Measurements from ENCODE around the gene MCF2L. TPM values are rescaled to one million over a fixed set of nuclear protein-coding genes. Genes with fewer than 3 reads are reported as not detected.

MCF2L gene
- total RNA-seq, 1 experiment from 2014 or later = 9.5 TPM

DNA sequence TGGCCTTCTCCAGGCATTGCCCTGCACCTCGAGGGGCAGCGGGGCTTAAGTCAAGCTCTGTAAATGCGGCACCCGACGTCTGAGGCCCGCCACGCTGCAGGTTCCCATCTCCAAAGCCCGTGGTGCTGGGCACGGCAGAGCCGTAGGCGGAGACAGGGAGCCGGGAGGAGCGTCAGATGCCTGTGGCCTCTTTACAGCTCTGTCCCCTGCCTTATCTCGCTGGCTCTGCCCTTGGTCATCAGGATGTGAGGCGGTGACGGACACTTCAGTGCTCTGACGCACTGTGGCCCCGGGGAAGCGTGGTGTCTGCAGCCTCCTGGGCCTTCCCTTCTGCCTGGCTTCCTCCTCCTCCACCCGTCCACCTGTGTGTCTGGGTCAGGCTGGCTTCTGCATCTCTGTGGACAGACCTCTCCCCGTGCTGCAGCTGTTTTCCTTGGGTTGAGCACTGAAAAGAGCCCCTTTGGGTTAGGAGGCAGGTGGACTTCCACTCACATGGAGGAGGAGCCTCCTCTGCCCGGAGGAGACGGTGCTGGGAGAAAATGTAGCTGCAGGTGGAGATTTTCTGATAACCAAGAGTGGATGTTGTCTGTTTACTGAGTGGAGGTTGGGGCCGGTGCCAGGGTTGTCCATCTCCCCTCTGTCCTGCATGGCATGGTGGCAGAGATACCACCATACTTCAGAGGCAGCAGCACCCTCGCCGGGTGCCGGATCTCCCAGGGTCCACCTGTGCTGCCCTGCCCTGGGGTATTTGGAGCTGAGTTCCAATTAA, 14.6 kb downstream of the MCF2L start:
- Histone ChIP-seq H3K27ac (ENCODE audit: low read depth, low read length, poor library complexity, severe bottlenecking) (no peak overlapping the region), H3K27me3 (replicated peaks; ENCODE audit: insufficient read depth, low read depth, low read length, poor library complexity) (peaks cover 31% of the 10 kb centered on the region), H3K36me3 (ENCODE audit: insufficient read depth, low read length, poor library complexity, severe bottlenecking) (no peaks in the 10 kb centered on the region), H3K4me1 (ENCODE audit: insufficient read depth, low read length, poor library complexity, severe bottlenecking) (no peaks in the 10 kb centered on the region), H3K4me3 (ENCODE audit: low read depth, low read length, poor library complexity, severe bottlenecking) (no peak overlapping the region), H3K9me3 (ENCODE audit: low read depth, low read length, poor library complexity, severe bottlenecking) (no peaks in the 10 kb centered on the region)
- BruUV-seq (replicated peaks) = no TSS peak
- intact Hi-C loops (cut with micrococcal nuclease; ENCODE audit: unreplicated experiment) = no loop called here
- ChIA-PET CTCF (no interaction called here), POLR2A (ENCODE audit: low non-redundant PET) (no interaction called here)
- DNase-seq (ENCODE audit: low spot score) = no peak
- no peak for TF ChIP-seq EZH2 (IDR thresholded peaks at IDR 0.05; ENCODE audit: borderline replicate concordance, low read depth, low read length, poor library complexity, severe bottlenecking)
- TF ChIP-seq, protein P1, sequence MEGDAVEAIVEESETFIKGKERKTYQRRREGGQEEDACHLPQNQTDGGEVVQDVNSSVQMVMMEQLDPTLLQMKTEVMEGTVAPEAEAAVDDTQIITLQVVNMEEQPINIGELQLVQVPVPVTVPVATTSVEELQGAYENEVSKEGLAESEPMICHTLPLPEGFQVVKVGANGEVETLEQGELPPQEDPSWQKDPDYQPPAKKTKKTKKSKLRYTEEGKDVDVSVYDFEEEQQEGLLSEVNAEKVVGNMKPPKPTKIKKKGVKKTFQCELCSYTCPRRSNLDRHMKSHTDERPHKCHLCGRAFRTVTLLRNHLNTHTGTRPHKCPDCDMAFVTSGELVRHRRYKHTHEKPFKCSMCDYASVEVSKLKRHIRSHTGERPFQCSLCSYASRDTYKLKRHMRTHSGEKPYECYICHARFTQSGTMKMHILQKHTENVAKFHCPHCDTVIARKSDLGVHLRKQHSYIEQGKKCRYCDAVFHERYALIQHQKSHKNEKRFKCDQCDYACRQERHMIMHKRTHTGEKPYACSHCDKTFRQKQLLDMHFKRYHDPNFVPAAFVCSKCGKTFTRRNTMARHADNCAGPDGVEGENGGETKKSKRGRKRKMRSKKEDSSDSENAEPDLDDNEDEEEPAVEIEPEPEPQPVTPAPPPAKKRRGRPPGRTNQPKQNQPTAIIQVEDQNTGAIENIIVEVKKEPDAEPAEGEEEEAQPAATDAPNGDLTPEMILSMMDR (conservative IDR thresholded peaks at IDR 0.05; ENCODE audit: low read depth, low read length) = no peak

DNA sequence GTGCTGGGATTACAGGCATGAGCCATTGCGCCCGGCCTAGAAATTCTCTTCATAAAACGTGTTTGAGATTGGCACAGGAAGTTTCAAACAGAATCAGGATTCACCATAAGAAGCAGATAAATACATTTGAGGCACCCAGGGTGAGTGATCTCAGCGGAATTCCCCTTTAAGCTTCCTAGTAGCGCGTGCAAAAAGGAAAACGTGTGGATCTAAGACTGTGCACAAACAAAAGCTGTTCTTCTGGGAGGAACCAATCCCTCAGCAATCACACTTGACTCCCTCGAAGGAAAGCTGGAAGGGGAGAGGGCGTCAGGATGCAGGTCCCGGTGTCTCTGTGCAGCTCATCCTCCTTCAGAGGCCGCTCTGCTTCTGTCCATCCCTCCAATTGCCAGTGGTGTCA, 15.5 kb downstream of the MCF2L start:
- no TSS peak for BruUV-seq (replicated peaks)
- Histone ChIP-seq H3K4me1 (ENCODE audit: insufficient read depth, low read length, poor library complexity, severe bottlenecking) (no peaks in the 10 kb centered on the region), H3K4me3 (ENCODE audit: low read depth, low read length, poor library complexity, severe bottlenecking) (no peak overlapping the region), H3K36me3 (ENCODE audit: insufficient read depth, low read length, poor library complexity, severe bottlenecking) (no peaks in the 10 kb centered on the region), H3K27ac (ENCODE audit: low read depth, low read length, poor library complexity, severe bottlenecking) (no peak overlapping the region), H3K9me3 (ENCODE audit: low read depth, low read length, poor library complexity, severe bottlenecking) (no peaks in the 10 kb centered on the region), H3K27me3 (replicated peaks; ENCODE audit: insufficient read depth, low read depth, low read length, poor library complexity) (peaks cover 31% of the 10 kb centered on the region)
- intact Hi-C loops (cut with micrococcal nuclease; ENCODE audit: unreplicated experiment) = no loop called here
- CTCF ChIA-PET = no interaction called here
- TF ChIP-seq, protein P1 (conservative IDR thresholded peaks at IDR 0.05; ENCODE audit: low read depth, low read length) = no peak
- no peak for TF ChIP-seq EZH2 (IDR thresholded peaks at IDR 0.05; ENCODE audit: borderline replicate concordance, low read depth, low read length, poor library complexity, severe bottlenecking)
- POLR2A ChIA-PET (ENCODE audit: low non-redundant PET) = no interaction called here
- no peak for DNase-seq (ENCODE audit: low spot score)

DNA sequence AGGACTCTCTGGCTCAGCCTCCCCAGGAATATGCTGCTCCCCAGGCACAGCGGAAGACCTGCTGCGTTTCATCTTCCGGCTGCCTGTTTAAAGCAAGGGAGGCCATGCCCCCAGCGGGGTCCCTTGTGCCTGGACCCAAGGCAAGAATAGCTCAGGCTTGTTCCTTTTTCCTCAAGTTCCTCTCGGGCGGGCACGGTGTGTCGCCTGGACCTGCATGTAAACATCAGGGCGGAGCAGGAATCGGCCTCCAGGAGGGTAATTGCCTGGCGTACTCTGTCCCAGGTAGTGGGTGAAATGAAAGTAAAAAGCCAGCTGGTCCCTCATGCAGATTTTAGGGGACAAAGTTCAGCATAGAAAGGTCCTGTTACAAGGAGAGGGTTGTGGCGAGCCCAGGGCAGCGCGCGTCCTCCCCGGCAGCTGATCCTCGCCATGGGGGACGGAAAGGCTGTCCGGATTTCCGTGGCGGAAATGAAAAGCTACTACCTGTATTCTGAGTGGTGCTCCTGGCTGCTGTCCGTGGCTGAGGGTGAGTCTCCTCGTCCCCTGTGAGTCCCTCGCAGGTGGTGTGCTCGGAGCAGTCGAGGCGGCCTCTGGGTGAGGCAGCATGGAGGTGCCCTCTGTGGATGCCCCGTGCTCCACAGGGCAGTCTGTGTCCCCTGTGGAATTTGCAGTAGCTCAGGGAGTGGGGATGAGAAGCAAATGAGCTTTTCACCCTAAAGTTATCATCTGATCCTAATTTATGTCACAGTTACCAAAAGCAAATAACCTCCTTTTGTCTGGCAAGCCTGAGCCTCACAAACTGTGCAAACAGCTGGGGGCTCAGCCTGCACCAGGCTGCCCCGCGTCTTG, 16.2 kb downstream of the MCF2L start:
- Histone ChIP-seq H3K36me3 (ENCODE audit: insufficient read depth, low read length, poor library complexity, severe bottlenecking) (no peaks in the 10 kb centered on the region), H3K27me3 (replicated peaks; ENCODE audit: insufficient read depth, low read depth, low read length, poor library complexity) (peaks cover 26% of the 10 kb centered on the region), H3K4me1 (ENCODE audit: insufficient read depth, low read length, poor library complexity, severe bottlenecking) (no peaks in the 10 kb centered on the region), H3K9me3 (ENCODE audit: low read depth, low read length, poor library complexity, severe bottlenecking) (no peaks in the 10 kb centered on the region), H3K27ac (ENCODE audit: low read depth, low read length, poor library complexity, severe bottlenecking) (no peak overlapping the region), H3K4me3 (ENCODE audit: low read depth, low read length, poor library complexity, severe bottlenecking) (no peak overlapping the region)
- no peak for DNase-seq (ENCODE audit: low spot score)
- ChIA-PET CTCF (no interaction called here), POLR2A (ENCODE audit: low non-redundant PET) (no interaction called here)
- intact Hi-C loops (cut with micrococcal nuclease; ENCODE audit: unreplicated experiment) = no loop called here
- no TSS peak for BruUV-seq (replicated peaks)
- no peak for TF ChIP-seq EZH2 (IDR thresholded peaks at IDR 0.05; ENCODE audit: borderline replicate concordance, low read depth, low read length, poor library complexity, severe bottlenecking)
- TF ChIP-seq, protein P1 (conservative IDR thresholded peaks at IDR 0.05; ENCODE audit: low read depth, low read length) = no peak
